HEK293T (cell line): ENCODE measurements around the gene MREG.

Experiments used
- FOXK2 ChIP-seq: fragments of 450-650 bp; IDR thresholded peaks from 2 replicates; pipeline ENCODE4 v1.6.1; 2016; ENCODE audit warnings: mild to moderate bottlenecking
- FOXM1 ChIP-seq: fragments of 450-650 bp; IDR thresholded peaks from 2 replicates; pipeline ENCODE4 v1.6.1; 2017; ENCODE audit warnings: mild to moderate bottlenecking, borderline replicate concordance
- PKNOX1 ChIP-seq: fragments of 450-650 bp; IDR thresholded peaks from 2 replicates; pipeline ENCODE4 v1.6.1; 2016
- SP1 ChIP-seq: fragments of 450-650 bp; IDR thresholded peaks from 2 replicates; pipeline ENCODE4 v1.6.1; 2017

GRCh38 chr2:215919624-215920243 lies 93.6 kb downstream of the MREG start:
- TF ChIP-seq SP1 = no peak
- TF ChIP-seq FOXM1 = no peak
- TF ChIP-seq FOXK2 = no peak
- no peak for TF ChIP-seq PKNOX1
